ENCODE measurements around the gene BSG. TPM values are rescaled to one million over a fixed set of nuclear protein-coding genes. Genes with fewer than 3 reads are reported as not detected.
"Not testable (repeated sequence)": the region's sequence is repeated elsewhere in the genome, so short reads cannot be mapped to it uniquely, and the experiment has no call there.

The BSG gene
- total RNA-seq, 1 donor from 2014 or later = 396 TPM

DNA sequence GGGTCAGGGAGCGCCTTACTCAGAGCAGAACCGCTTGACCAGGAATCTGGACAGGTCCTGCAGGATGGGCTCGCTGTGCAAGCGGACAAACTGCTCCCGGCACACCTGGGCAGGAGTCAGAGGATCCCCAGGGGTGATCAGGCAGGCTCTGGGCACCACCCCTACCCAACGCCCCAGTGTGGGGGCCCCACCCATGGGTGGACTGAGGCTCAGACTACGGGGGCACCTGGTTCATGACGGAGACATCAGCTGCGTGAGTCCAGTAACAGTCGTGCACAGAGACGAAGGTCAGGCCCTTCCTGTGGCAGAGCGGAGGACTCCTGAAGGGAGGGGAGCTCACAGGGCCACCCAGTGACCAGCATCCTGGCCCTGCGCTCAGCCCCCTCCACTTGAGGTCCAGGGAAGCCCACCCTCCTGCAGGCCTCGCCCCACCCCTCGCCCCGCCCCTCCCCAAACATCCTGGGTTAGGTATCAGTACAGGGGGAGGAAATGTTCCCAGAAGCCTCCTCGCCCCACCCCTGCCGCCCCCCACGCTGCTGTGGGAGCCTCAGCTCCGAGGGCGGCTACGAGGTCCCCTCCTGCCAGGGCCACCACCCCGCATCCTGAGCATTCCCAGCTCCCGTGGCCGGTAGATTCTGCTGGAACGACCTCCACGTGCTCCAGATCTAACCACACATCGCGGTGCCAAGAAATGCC is 45.3 kb downstream of the BSG start:
- DNase-seq (ENCODE audit: low spot score) = no peak

- DNase-seq (ENCODE audit: low spot score) = no peak
Measured at GRCh38 chr19:618247-618619, 45.8 kb downstream of the BSG start.

GRCh38 chr19:618674-619285 is 46.4 kb downstream of the BSG start:
- DNase-seq (ENCODE audit: low spot score) = no peak

DNA sequence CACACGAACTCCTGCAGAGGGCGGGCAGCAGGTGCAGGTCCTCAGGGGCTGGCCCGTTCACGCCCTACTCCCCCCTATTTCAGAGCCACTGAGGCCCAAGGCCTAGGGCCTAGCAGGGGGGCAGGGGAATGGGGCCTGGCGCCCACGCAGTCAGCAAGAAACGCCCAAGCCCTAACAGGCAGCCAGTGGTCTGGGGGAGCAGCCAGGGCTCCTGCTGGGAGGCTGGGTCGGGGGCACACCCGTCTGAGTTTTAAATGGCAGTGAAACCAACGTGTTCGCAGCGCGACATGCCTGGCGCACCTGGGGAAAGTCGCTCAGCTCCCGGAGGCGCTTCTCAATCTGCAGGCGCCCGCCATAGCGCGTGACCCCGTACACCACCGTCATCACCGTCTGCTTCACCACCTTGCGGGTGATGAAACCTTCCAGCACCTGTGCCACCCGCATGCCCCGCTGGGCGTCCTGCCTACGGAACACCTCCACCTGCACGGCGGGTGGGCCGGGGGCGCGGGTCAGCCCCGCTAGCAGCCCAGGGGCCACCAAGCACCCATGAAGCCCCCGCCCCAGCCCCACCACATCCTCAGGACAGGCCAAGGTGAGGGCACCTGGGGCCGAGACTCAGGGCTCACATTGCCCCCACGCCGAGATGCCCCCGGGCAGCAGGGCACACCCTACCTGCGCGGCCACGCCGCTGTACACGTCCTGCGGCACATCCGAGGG is 47.0 kb downstream of the BSG start:
- DNase-seq (ENCODE audit: low spot score) = no peak

GRCh38 chr19:620166-620862 is 47.9 kb downstream of the BSG start:
- DNase-seq (ENCODE audit: low spot score) = no peak

- not testable (repeated sequence) for DNase-seq (ENCODE audit: low spot score)
Measured at GRCh38 chr19:621191-621590, 48.8 kb downstream of the BSG start.

GRCh38 chr19:621819-622218 is 49.4 kb downstream of the BSG start:
- no peak for DNase-seq (ENCODE audit: low spot score)

- DNase-seq (ENCODE audit: low spot score) = no peak
Measured at GRCh38 chr19:622666-623065, 50.3 kb downstream of the BSG start.

- DNase-seq (ENCODE audit: low spot score) = no peak
Measured at GRCh38 chr19:623175-623916, 51.0 kb downstream of the BSG start.

GRCh38 chr19:623974-624373 is 51.6 kb downstream of the BSG start:
- no peak for DNase-seq (ENCODE audit: low spot score)

GRCh38 chr19:624433-625109 is 52.2 kb downstream of the BSG start:
- DNase-seq (ENCODE audit: low spot score) = no peak

DNA sequence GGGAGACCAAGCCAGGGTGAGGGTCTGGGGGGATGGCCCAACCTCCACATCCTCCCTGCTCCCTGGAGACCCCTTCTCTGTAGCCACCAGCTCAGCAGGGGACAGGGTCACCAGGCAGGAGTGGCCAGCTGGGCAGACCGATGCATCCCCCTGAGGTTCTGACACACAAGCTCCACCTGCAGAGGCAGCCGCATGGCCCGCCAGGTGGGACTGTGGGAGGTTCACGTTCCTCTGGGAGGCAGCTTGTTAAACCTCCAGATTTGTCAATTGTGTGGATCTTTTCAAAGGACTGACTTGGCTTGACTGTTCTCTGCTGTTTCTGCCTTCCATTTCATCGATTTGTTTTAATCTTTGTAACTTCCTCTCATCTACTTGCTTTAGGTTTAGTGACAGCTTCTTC is 52.9 kb downstream of the BSG start:
- DNase-seq (ENCODE audit: low spot score) = no peak

DNA sequence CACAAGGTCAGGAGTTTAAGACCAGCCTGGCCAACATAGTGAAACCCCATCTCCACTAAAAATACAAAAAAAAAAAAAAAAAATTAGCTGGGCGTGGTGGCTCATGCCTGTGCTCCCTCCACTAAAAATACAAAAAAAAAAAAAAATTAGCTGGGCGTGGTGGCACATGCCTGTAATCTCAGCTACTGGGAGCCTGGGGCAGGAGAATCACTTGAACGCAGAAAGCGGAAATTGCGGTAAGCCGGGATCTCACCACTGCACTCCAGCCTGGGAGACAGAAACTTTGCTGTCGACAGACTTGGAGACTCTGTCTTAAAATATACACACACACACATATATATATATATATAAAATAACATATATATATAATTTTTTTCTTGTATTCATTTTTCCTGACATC is 54.2 kb downstream of the BSG start:
- not testable (repeated sequence) for DNase-seq (ENCODE audit: low spot score)

- no peak for DNase-seq (ENCODE audit: low spot score)
Measured at GRCh38 chr19:628168-628567, 55.8 kb downstream of the BSG start.

GRCh38 chr19:629515-629914 is 57.1 kb downstream of the BSG start:
- not testable (repeated sequence) for DNase-seq (ENCODE audit: low spot score)

DNA sequence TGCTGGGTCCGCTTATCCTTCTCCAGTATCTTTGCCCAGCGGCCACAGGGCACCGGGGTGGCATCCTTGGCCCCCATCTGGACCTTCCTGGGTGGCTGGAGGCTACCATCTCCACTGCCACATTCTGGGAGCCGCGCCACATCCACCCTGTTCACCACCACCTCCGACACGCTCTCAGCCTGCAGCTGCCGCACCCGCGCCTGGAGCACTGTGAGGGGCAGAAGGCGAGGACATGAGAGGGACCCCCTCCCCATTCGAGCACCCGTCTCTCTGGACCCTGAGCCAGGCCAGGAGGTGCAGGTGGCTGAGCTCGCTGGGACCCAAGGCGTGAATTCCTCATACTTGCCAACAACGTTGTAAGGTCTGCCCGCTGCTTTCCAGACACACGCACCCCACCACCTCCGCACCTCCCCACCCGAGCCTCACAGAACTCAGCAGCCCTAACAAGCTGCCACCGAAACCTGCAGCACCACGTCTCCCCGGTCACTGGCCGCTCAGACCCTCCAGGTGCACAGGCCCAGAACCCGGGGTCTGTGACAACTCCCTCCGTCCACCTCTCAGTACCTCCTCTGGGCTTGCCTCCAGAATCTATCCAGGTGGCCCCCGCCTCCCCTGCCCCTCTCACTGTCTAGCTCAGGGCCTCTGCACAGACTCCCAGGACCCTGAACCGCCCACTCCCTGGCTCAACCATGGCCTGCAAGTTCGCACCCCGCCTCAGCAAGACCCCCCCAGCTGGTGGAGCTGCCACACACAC is 57.7 kb downstream of the BSG start:
- no peak for DNase-seq (ENCODE audit: low spot score)

DNA sequence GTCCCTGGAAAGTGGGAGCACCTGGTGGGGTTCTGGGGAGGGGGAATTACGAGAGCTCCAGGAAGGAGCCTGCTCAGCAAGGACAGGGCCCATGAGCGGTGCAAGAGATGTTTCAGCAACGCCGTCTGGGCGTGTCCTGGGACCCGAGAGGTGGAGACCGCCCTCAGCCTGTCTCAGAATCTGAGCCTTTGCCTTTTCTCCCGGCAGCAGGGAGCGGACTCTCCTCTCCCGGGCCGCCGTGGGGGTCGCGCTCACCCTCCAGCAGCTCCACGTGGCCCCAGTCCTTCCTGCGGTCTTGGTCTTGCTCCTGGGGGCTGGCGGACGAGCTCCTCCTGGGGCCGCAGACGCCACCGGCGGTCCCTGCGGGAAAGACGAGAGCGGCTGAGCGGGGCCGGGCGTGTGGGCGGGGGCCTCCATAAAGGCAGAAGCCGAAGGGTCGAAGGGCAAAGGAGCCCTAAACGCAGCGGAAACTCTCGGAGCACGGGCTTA is 60.2 kb downstream of the BSG start:
- no peak for DNase-seq (ENCODE audit: low spot score)

Data from mesenteric fat pad (tissue), 1 donor.